Fibroblast of the aortic adventitia (primary cell): ENCODE measurements around the gene RASL11A. TPM values are rescaled to one million over a fixed set of nuclear protein-coding genes. Genes with fewer than 3 reads are reported as not detected.
"Not testable (repeated sequence)": the region's sequence is repeated elsewhere in the genome, so short reads cannot be mapped to it uniquely, and the experiment has no call there.

Source experiments
- DNase-seq: peaks from one replicate; pipeline ENCODE4 v3.0.0-alpha.2; 2010; ENCODE audit warnings: low read depth
- H3K4me3 ChIP-seq: 2 replicates; pipeline ENCODE4 v1.5.1; 2011; ENCODE audit warnings: low read depth, mild to moderate bottlenecking, control low read depth, low read length, moderate library complexity
- CTCF ChIP-seq: IDR thresholded peaks from 2 replicates; pipeline ENCODE4 v1.5.1; 2011; ENCODE audit warnings: mild to moderate bottlenecking, low read length, control low read depth, inconsistent platforms; ENCODE audit not compliant: insufficient read depth
- total RNA-seq: library from RNA; depleted of rRNA; stranded (reverse); fragments of >200 nt; gene quantifications from 2 replicates; pipeline ENCODE4 v1.2.3, GENCODE V29; 2012; ENCODE audit warnings: low replicate concordance

The RASL11A gene
- 2.3 and 13.3 TPM in 2 replicates for total RNA-seq

- peak; percentile 87 for DNase-seq
- peak within 1 kb of the TSS; percentile 84 for H3K4me3 ChIP-seq
- peak; percentile 67 for TF ChIP-seq CTCF
Measured at GRCh38 chr13:27270594-27271520, at the start of gene RASL11A. TSS of gene RASL11A (plus strand) at chr13:27270830. CDS start at chr13:27270945, 115 bp downstream.

- DNase-seq, H3K4me3 ChIP-seq: not testable (repeated sequence)
Measured at GRCh38 chr13:27222100-27222499, 48.5 kb upstream of the RASL11A start.

GRCh38 chr13:27226991-27227390 is 43.6 kb upstream of the RASL11A start:
- no peak for DNase-seq
- no peak for TF ChIP-seq CTCF
- H3K4me3 ChIP-seq, result no peak overlapping the region

GRCh38 chr13:27228131-27228530 is 42.5 kb upstream of the RASL11A start:
- DNase-seq, result no peak
- no peak overlapping the region for H3K4me3 ChIP-seq
- no peak for TF ChIP-seq CTCF

- no peak for DNase-seq
- TF ChIP-seq CTCF, result no peak
- H3K4me3 ChIP-seq, result no peak overlapping the region
Measured at GRCh38 chr13:27229642-27230041, 41.0 kb upstream of the RASL11A start.

GRCh38 chr13:27233964-27234363 is 36.7 kb upstream of the RASL11A start:
- H3K4me3 ChIP-seq, result no peak overlapping the region
- no peak for DNase-seq
- no peak for TF ChIP-seq CTCF

- TF ChIP-seq CTCF, result no peak
- no peak for DNase-seq
- no peak overlapping the region for H3K4me3 ChIP-seq
Measured at GRCh38 chr13:27236478-27236877, 34.2 kb upstream of the RASL11A start.
